Epithelial cell of esophagus (primary cell): ENCODE results near the gene WWC1.

Experiments used
- DNase-seq: peaks from one replicate; pipeline ENCODE4 v3.0.0; 2010; ENCODE audit warnings: low read depth
- H3K4me3 ChIP-seq: 2 replicates; pipeline ENCODE4 v1.5.1; 2011; ENCODE audit warnings: mild to moderate bottlenecking, low read length, control low read depth
- TF ChIP-seq, protein P1 (sequence below): IDR thresholded peaks from 2 replicates; pipeline ENCODE4 v1.5.1; 2011; ENCODE audit warnings: low read depth, mild to moderate bottlenecking, low read length, control low read depth, inconsistent platforms; ENCODE audit not compliant: insufficient read depth; ENCODE audit errors: missing control alignments

WWC1 gene

GRCh38 chr5:168463081-168463480, 171.6 kb downstream of the WWC1 start:
- TF ChIP-seq, protein P1, sequence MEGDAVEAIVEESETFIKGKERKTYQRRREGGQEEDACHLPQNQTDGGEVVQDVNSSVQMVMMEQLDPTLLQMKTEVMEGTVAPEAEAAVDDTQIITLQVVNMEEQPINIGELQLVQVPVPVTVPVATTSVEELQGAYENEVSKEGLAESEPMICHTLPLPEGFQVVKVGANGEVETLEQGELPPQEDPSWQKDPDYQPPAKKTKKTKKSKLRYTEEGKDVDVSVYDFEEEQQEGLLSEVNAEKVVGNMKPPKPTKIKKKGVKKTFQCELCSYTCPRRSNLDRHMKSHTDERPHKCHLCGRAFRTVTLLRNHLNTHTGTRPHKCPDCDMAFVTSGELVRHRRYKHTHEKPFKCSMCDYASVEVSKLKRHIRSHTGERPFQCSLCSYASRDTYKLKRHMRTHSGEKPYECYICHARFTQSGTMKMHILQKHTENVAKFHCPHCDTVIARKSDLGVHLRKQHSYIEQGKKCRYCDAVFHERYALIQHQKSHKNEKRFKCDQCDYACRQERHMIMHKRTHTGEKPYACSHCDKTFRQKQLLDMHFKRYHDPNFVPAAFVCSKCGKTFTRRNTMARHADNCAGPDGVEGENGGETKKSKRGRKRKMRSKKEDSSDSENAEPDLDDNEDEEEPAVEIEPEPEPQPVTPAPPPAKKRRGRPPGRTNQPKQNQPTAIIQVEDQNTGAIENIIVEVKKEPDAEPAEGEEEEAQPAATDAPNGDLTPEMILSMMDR = no peak
- no peak for DNase-seq
- no peak overlapping the region for H3K4me3 ChIP-seq

DNA sequence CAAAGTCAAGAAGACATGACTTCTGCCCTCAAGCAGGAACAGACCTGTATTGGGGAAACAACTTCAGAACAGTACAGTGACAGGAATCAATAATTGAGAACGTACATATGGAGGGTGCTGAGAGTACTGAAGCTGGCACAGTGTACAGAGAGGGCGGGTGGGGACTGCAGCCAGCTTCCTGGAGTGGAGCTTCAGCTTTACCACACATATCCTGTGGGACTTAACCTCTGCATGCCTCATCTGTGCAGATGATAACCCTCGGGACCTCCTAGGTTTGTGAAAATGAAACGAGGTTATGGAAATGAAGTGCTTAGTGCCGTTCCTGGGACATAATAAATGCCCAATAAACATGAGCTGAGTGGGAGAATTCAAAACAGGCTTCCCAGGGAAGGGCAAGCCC, 172.8 kb downstream of the WWC1 start:
- no peak overlapping the region for H3K4me3 ChIP-seq
- TF ChIP-seq, protein P1 = no peak
- DNase-seq = no peak

DNA sequence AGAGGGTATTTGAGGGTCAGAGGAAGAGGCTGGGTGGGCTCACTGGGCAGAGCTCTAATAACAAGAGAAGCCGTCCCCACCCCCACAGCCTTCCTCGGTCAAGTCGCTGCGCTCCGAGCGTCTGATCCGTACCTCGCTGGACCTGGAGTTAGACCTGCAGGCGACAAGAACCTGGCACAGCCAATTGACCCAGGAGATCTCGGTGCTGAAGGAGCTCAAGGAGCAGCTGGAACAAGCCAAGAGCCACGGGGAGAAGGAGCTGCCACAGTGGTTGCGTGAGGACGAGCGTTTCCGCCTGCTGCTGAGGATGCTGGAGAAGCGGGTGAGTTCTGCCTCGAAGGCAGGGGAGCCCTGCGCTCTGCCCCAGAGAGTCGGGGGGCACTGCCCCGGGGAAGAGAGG, 173.2 kb downstream of the WWC1 start:
- no peak overlapping the region for H3K4me3 ChIP-seq
- no peak for DNase-seq
- TF ChIP-seq, protein P1 = no peak

DNA sequence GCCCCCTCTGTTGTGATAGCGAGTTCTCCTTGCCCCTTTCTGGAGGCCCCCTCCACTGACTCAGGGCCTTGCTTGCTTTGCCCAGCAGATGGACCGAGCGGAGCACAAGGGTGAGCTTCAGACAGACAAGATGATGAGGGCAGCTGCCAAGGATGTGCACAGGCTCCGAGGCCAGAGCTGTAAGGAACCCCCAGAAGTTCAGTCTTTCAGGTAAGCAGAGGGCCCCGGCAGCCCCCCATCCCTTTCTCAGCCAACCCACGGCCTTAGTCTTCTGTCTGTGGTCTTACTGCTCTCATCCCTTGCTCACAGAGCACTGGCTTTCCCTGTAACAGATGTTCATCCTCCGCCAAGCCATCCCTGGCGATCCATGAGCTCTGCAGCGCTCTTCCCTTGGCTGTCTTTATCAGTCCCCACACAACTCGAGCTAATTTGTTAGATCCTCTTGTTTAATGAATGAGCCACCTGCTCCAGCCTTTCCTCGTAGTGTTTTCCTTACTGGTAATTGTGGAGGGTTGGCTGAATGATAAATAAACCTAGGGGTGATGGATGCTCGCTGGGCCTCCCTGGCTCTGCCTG, 176.4 kb downstream of the WWC1 start:
- no peak for DNase-seq
- TF ChIP-seq, protein P1 = no peak
- H3K4me3 ChIP-seq = no peak overlapping the region

DNA sequence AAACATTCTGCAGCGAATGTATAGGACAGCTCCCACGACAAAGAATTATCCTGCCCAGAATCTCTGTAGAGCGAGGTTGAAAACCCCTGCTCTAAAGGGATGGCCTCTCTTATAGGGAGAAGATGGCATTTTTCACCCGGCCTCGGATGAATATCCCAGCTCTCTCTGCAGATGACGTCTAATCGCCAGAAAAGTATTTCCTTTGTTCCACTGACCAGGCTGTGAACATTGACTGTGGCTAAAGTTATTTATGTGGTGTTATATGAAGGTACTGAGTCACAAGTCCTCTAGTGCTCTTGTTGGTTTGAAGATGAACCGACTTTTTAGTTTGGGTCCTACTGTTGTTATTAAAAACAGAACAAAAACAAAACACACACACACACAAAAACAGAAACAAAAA, 177.4 kb downstream of the WWC1 start:
- H3K4me3 ChIP-seq = no peak overlapping the region
- DNase-seq = no peak
- TF ChIP-seq, protein P1 = no peak

DNA sequence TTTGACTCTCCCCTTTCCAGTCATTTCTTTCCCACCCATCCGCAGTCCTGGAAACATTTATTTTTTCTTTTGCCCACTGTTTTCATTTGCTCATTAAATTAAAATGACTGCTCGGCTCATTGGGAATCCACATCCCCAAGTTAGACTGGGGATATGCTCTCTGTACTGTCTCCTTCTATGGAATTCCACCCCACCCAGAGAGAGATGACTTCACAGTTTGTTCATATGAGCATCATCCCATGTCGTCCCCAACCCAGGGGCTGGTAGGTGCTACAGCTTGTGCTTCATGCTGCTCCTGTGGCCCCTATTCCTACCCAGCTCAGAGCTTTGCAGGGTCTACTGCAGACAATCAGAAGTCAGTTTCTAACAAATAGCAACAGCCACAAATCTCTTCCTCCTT, 178.4 kb downstream of the WWC1 start:
- DNase-seq = no peak
- TF ChIP-seq, protein P1 = no peak
- H3K4me3 ChIP-seq = no peak overlapping the region

DNA sequence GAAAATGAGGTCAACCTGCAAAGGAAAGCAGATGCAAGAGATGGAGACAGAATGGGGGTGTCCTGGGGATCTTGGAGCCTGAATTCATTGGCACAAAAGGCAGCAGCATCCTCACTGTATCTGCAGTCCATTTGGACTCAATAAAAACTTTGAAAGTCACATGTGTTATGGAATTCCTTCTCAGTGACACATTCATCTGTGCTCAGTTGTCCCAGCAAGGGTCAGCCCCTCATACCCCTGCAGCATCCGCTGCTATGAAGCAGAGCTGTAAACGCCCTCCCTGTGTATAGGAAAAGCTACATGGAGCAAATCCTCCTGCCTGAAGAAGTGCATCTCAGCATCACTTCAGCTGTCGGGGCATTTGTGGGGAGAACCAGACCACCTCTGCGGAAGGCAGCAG, 180.3 kb downstream of the WWC1 start:
- TF ChIP-seq, protein P1 = no peak

More for the DNA sequence above, 180.3 kb downstream of the WWC1 start:
- no peak for DNase-seq
- H3K4me3 ChIP-seq = no peak overlapping the region
